ENCODE measurements around the gene MRPS6. TPM values are rescaled to one million over a fixed set of nuclear protein-coding genes. Genes with fewer than 3 reads are reported as not detected.
A peak's percentile ranks its signal among the peaks of the same experiment; 100 is the strongest.

Gene MRPS6
- total RNA-seq, 1 donor from 2014 or later, result 31.0 TPM

DNA sequence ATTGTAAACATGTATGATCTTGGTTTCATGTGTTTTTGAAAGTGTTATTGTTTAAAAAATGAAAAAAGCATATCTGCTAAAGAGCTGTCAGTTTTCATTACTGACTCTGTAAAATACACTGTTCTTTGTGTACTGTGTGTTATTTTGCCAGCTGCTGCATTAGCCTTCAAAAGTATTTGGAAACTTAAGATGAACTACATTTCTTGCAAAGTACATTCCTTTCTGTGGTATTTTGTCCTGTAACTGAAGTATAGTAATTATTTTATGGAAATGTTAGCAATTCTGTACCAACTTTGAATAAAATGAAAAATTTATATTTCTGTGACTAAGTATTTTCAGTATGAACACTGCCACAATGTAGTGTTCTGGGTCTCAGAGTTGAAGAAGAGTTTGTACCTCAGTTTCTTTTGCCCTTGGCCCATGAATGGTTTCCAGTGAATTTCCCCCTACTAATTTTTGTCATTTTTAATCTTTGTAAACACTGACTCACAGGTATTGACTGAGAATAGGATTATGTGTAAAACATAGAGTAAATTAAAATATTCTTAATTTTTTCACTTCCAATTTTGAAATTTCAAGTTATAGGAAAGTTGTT, 32.7 kb downstream of the MRPS6 start:
- no peak for ATAC-seq

DNA sequence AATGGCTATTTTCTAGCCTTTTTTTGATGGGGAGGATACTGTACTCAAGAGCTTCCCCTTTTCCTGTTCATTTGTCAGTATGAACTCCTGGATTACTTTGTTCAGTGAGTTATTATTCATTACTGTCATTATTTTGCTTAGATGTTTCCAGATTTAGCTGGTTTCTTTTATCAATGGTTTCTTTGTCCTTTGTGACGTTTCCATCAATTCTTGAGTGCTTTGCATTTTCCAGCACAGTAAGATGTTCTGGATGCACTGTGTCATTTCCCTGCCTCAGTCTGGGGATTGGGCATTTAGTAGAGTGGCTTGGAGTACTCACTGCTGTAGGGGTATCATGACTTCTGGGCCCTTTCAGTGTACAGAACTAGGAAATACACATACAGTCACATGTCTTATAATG, 34.2 kb downstream of the MRPS6 start:
- no peak for ATAC-seq

- no peak for ATAC-seq
Measured at GRCh38 chr21:34109075-34109474, 35.7 kb downstream of the MRPS6 start.

DNA sequence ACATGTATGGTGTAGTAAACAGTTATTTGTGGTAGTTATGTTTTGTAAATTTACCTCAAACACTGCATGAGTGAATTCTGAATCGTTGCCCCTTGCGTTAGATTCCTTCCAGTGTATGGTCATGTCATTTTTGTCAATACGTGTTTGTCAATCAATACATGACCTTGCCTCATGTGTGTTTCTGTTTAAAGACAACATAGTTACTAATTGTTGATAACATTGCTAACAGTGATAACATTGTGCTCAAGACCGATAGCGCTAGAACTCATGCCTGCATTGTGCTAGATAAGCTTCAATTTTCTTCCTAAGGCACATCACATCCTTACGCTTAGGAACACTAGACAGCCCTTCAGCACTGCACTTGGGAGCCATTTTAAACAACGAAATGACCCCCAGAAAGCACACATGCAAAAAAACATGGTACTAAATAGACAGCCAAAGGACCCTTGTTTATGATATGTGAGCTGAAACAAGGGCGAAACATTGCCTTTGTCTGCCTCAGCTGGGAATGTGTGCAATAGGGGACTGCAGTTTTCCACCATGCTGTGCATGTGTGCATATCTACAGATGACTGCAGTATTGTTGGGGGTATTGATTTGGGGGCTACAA, 37.3 kb downstream of the MRPS6 start:
- ATAC-seq, result no peak

DNA sequence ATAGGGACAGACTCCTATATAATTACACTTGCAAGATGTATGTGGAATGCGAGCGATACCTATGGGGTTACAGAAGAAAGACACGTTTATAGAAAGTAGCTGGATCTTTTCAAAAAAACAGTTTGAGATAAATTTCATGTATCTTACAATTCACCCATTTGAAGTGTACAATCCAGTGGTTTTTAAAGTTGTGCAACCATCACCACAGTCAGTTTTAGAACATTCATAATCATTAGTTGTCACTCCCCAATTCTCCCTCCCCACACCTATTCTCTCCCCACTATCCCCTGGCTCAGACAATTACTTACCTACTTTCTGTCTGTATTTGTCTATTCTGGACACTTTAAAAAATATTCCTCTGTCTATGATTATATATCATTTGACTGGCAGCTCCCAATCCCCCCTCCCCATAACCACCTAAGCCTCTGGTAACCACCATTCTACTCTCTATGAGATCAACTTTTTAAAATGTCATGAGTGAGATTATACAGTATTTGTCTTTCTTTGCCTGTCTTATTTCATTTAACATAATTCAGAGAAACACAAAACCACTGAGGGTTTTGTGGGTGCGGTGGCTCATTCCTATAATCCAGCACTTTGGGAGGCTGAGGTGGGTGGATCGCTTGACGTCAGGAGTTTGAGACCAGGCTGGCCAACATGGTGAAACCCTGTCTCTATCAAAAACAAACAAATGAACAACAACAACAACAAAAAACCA, 39.1 kb downstream of the MRPS6 start:
- ATAC-seq, result no peak

- ATAC-seq, result no peak
Measured at GRCh38 chr21:34113842-34114241, 40.5 kb downstream of the MRPS6 start.

DNA sequence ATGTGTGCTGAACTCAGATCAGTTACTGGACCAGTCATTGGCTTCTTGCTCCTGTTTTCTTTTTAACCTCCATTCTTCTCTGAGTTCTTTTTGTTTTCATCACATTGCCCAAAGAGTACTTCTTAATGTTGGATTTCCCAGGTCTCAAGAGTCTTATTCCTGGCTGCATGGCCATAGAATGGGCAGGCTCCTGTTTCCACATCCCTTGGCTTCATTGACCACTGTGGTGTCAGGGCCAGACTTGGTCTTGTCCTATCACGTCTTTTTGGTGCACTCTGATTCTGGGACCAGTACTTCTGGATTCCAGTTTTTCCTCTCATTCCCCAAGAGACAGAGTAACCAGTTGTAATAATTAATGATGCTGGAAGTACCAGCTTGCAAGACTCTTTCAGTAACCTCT, 41.8 kb downstream of the MRPS6 start:
- no peak for ATAC-seq

DNA sequence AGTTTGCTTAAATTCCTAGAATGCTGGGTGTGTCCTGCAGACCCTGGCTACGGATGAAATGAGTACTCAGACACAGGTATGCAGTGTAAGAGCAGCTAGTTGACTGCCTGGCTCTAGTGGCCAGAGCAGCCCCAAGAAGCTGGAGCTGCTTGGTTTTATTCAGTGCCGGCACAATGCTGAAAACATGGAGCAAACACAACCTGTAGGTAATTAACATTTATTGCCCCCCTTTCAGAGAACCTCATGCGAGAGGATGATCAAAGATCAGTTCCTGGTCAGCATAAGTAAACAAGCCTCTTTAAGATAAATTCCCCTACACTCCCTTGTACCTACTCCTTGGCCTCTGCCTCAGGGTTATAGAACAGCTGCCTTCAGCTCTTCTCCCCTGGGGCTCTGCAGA, 43.2 kb downstream of the MRPS6 start:
- no peak for ATAC-seq

DNA sequence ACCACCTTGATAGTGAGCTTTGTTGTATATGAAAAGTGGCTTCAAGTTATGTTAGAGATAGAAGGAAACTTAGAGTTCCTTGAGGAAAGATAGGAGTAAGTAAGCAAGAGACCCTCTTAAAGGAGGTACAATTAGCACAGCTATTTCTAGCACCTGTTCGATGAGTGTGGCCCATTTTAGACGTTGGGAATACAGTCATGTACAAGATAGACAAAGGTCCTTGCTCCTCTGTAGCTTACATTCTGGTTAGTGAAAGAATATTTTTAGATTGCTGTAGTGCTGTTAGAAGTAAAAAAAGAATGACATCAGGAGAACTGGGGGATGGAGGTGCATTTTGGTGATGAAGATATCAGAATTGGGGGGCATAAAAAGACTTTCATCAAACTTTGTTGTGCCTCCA, 47.5 kb downstream of the MRPS6 start:
- no peak for ATAC-seq

- ATAC-seq, result no peak
Measured at GRCh38 chr21:34122047-34122446, 48.7 kb downstream of the MRPS6 start.

- ATAC-seq, result no peak
Measured at GRCh38 chr21:34123609-34124008, 50.2 kb downstream of the MRPS6 start.

DNA sequence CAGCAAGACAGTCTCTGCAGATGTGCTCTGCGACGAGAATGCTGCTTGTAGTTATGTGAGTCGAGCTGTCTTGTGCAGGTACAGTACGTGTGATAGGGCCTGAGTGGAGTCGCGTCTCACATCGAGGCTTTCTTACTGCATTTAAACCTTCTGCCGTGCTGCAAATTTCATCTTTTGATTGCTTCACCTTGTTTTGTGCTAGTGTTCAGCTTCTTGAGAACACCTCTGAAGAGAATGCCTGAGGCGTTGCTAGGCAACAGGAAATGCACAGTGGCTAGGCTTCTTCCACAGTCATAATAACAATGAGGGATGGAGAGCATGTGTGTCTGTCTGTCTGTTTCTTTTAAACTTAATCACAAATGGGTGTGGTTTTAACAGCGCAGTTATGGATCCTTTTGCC, 52.9 kb downstream of the MRPS6 start:
- ATAC-seq, result peak; percentile 69

GRCh38 chr21:34126691-34127090, 53.3 kb downstream of the MRPS6 start:
- ATAC-seq, result peak; percentile 52

- no peak for ATAC-seq
Measured at GRCh38 chr21:34128124-34128523, 54.7 kb downstream of the MRPS6 start.

DNA sequence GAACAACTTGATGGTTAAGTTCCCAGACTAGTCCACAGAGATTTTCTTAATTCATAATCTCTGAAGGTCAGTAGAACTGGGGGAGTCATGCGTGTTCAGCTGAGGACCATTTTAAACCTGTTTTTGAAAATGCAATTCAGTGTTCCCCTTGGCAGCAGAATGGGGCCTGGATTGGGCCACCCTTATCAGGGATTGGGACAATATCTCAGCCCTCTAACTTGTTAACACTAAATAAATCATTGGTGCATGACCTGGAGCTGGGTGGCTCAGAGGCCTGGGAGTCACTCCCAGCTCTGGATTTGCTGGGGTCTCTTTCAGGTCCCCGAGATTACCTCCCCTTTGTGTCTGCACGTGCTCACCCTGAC, 55.3 kb downstream of the MRPS6 start:
- no peak for ATAC-seq

DNA sequence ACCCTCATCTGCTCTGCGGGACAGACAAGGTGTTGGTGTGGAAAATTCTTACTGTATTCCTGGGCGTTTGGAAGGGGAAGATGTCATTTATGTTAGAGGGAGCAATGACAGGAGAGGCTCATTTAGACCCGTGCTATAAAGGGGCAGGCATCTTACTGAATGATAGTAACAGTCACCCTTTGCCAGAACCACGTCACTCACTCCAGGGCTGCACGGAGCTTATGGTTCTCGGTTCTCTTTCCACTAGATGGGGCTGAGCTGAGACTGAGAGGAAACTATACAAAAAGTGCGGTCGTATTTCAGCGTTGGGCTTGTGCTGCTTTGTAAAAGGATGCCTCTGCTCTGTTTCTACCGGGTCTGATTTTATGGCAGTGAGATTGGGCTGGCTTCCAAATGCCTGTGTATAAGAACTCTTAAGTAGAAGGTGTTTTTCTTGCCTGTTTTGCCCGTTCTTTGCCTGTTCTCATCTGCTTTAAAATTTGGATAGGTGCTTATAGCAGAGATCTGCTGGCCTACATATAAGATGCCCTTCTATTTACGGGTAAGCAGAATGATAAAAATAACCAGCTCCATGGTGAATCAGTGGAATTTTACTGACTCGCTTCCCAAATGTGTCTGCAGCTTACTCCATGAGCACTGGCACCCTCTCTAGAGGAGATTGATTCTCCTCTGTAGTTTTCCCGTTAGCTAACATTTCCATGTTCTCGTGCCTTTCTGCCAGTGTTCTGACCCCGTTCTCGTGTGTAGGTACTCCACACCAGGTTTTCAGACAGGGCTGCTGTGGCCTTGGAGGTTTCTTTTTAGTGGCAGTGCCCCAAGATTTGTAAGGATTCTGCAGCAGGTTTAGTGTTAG, 55.9 kb downstream of the MRPS6 start:
- ATAC-seq, result peak; percentile 54

DNA sequence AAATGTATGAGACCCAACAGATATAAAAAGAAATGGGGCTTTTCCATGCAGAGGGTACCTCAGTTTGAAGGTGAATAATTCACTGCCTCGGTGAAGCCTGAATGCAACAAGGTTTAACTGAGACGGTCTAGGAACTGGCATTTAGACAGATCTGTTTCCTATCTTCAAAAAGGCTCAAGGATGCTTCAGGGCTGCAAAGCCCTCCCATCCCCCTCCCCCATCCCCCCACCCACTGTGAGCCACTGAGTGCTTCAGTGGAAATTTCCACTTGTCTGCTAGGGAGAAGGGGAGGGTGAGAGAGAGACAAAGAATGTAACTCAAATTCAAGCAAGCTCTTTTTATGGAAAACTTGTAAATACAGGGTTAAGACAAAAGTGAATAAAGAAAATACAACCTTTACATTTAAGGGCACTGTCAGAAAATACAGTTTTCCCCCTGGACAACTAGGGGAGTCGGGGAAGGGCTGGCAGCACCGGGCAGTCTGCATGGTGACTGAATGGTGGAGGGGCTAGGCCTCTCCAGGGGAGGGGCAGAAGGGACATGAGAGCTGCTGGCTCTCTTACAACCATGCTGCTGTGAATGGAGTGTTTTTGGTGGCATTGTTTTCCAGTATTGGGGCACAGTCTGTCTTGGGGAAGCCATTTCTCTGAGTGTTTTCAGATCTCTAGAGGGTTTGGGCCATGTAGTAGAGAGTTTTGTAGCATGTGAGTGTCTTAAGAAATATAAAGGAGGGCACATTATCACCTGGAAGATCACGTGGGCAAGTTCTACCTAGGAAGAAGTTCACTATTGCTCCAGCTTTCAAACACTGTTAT, 56.7 kb downstream of the MRPS6 start:
- ATAC-seq, result no peak

DNA sequence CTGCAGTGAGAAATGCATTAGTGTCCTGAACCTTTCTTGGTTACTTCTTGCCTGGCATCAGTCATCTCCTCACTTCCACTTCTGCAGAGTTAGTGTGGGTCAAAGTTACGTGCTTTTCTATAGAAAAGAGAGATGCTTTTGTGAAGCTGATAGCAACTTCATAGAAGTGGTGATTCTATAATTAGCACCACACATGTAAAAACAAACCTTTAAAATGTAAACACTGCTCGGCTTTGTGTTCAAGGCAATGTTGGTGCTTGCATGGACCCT, 57.3 kb downstream of the MRPS6 start:
- ATAC-seq, result no peak

DNA sequence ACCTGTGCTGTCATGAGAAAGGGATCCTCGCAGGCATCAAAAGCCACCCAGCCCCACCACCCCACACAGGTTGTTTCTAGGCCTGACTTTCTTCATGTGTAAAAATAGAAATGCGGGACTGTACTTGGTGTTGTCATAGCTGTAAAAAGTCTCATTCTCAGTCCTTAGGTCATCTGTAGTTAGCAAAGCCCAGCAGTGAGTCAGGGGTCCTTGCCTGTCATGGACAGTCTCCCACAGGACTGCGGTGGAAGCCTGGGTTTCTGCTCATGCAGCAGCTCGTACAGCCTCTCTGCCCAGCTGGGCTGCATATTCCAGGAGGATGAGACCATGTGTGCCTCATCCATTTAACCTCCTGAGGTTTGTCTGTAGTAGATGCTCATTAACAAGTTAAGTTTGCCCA, 58.2 kb downstream of the MRPS6 start:
- no peak for ATAC-seq

- ATAC-seq, result no peak
Measured at GRCh38 chr21:34132202-34132601, 58.8 kb downstream of the MRPS6 start.

- no peak for ATAC-seq
Measured at GRCh38 chr21:34132926-34133325, 59.5 kb downstream of the MRPS6 start.

- no peak for ATAC-seq
Measured at GRCh38 chr21:34133392-34133791, 60.0 kb downstream of the MRPS6 start.

GRCh38 chr21:34133802-34134201, 60.4 kb downstream of the MRPS6 start:
- ATAC-seq, result no peak
